ENCODE measurements around the gene ROBO2. TPM values are rescaled to one million over a fixed set of nuclear protein-coding genes. Genes with fewer than 3 reads are reported as not detected.
"Not testable (repeated sequence)": the region's sequence is repeated elsewhere in the genome, so short reads cannot be mapped to it uniquely, and the experiment has no call there.

Gene ROBO2
- total RNA-seq, 1 donor from 2014 or later = 11.0 TPM

GRCh38 chr3:77404871-77405270 is 365.0 kb downstream of the ROBO2 start:
- Histone ChIP-seq H3K36me3 (no peaks in the 10 kb centered on the region), H3K9me3 (no peaks in the 10 kb centered on the region), H3K27ac (no peak overlapping the region), H3K4me3 (no peak overlapping the region), H3K4me1 (no peaks in the 10 kb centered on the region), H3K27me3 (no peaks in the 10 kb centered on the region)
- intact Hi-C loops (cut with DNase I) = no loop called here
- DNase-seq (ENCODE audit: extremely low spot score in 2 of 2) = no peak
- no peak for TF ChIP-seq POLR2AphosphoS5 (IDR thresholded peaks at IDR 0.05; ENCODE audit: insufficient read depth in 1 of 2, low read depth in 1 of 2)
- TF ChIP-seq POLR2A (IDR thresholded peaks at IDR 0.05) = no peak

- intact Hi-C loops (cut with DNase I) = no loop called here
- DNase-seq (ENCODE audit: extremely low spot score in 2 of 2) = no peak
- no peaks in the 10 kb centered on the region for H3K4me1 ChIP-seq
- no peaks in the 10 kb centered on the region for H3K36me3 ChIP-seq
- no peak overlapping the region for H3K27ac ChIP-seq
- no peak overlapping the region for H3K4me3 ChIP-seq
- no peaks in the 10 kb centered on the region for H3K9me3 ChIP-seq
- no peaks in the 10 kb centered on the region for H3K27me3 ChIP-seq
- no peak for TF ChIP-seq CTCF (IDR thresholded peaks at IDR 0.05)
- no peak for TF ChIP-seq POLR2A (IDR thresholded peaks at IDR 0.05)
- no peak for TF ChIP-seq POLR2AphosphoS5 (IDR thresholded peaks at IDR 0.05; ENCODE audit: insufficient read depth in 1 of 2, low read depth in 1 of 2)
Observed at GRCh38 chr3:77407441-77407840, 367.5 kb downstream of the ROBO2 start.

GRCh38 chr3:77410334-77410733 is 370.4 kb downstream of the ROBO2 start:
- H3K4me1 ChIP-seq; H3K36me3 ChIP-seq; H3K4me3 ChIP-seq; H3K27me3 ChIP-seq; DNase-seq (ENCODE audit: extremely low spot score in 2 of 2); intact Hi-C loops (cut with DNase I); H3K9me3 ChIP-seq; H3K27ac ChIP-seq: not testable (repeated sequence)

- Histone ChIP-seq H3K27me3 (no peaks in the 10 kb centered on the region), H3K4me3 (no peak overlapping the region), H3K4me1 (no peaks in the 10 kb centered on the region), H3K36me3 (no peaks in the 10 kb centered on the region), H3K27ac (no peak overlapping the region), H3K9me3 (no peaks in the 10 kb centered on the region)
- intact Hi-C loops (cut with DNase I) = no loop called here
- no peak for DNase-seq (ENCODE audit: extremely low spot score in 2 of 2)
- TF ChIP-seq POLR2A (IDR thresholded peaks at IDR 0.05) (no peak), CTCF (IDR thresholded peaks at IDR 0.05) (no peak), POLR2AphosphoS5 (IDR thresholded peaks at IDR 0.05; ENCODE audit: insufficient read depth in 1 of 2, low read depth in 1 of 2) (no peak)
Observed at GRCh38 chr3:77411334-77411733, 371.4 kb downstream of the ROBO2 start.

- H3K36me3 ChIP-seq = no peaks in the 10 kb centered on the region
- DNase-seq (ENCODE audit: extremely low spot score in 2 of 2) = no peak
- no peak overlapping the region for H3K27ac ChIP-seq
- H3K9me3 ChIP-seq = no peaks in the 10 kb centered on the region
- no peak overlapping the region for H3K4me3 ChIP-seq
- TF ChIP-seq POLR2AphosphoS5 (IDR thresholded peaks at IDR 0.05; ENCODE audit: insufficient read depth in 1 of 2, low read depth in 1 of 2) (no peak), POLR2A (IDR thresholded peaks at IDR 0.05) (no peak), CTCF (IDR thresholded peaks at IDR 0.05) (no peak)
- H3K27me3 ChIP-seq = no peaks in the 10 kb centered on the region
- H3K4me1 ChIP-seq = no peaks in the 10 kb centered on the region
- intact Hi-C loops (cut with DNase I) = no loop called here
Observed at GRCh38 chr3:77412021-77412438, 372.1 kb downstream of the ROBO2 start.

GRCh38 chr3:77412584-77412983 is 372.7 kb downstream of the ROBO2 start:
- no peaks in the 10 kb centered on the region for H3K4me1 ChIP-seq

More at GRCh38 chr3:77412584-77412983, 372.7 kb downstream of the ROBO2 start:
- no peak for DNase-seq (ENCODE audit: extremely low spot score in 2 of 2)
- no peak overlapping the region for H3K4me3 ChIP-seq
- intact Hi-C loops (cut with DNase I) = no loop called here
- H3K9me3 ChIP-seq = no peaks in the 10 kb centered on the region
- TF ChIP-seq POLR2A (IDR thresholded peaks at IDR 0.05) (no peak), POLR2AphosphoS5 (IDR thresholded peaks at IDR 0.05; ENCODE audit: insufficient read depth in 1 of 2, low read depth in 1 of 2) (no peak), CTCF (IDR thresholded peaks at IDR 0.05) (no peak)
- H3K36me3 ChIP-seq = no peaks in the 10 kb centered on the region
- no peak overlapping the region for H3K27ac ChIP-seq
- H3K27me3 ChIP-seq = no peaks in the 10 kb centered on the region

Measured in vagina (tissue), 2 donors.